MCF 10A (cell line): ENCODE measurements around the gene AIM2. TPM values are rescaled to one million over a fixed set of nuclear protein-coding genes. Genes with fewer than 3 reads are reported as not detected.

Source experiments
- BruUV-seq: library from RNA; stranded (reverse); fragments of 400-500 nt; replicated peaks from 2 replicates; lab custom pipeline; 2021; lab: Mats Ljungman, UMichigan
- CTCF ChIA-PET: fragments of 300-600 bp; sonication (Branson Sonifier 250); formaldehyde crosslinking; extraction: SDS; loops from one replicate; lab custom pipeline; 2021; ENCODE audit warnings: antibody characterized with exemption, inconsistent platforms; lab: Yijun Ruan, JAX
- POLR2A ChIA-PET: fragments of 300-600, 350-650 bp; sonication (Branson Sonifier 250); formaldehyde crosslinking; extraction: SDS; loops from one replicate; lab custom pipeline; 2020; ENCODE audit warnings: antibody characterized with exemption, inconsistent platforms; lab: Yijun Ruan, JAX
- DNase-seq: peaks from one replicate; pipeline ENCODE4 v3.0.0-alpha.2; 2018; ENCODE audit not compliant: unreplicated experiment
- H3K27ac Mint-ChIP-seq: one replicate; pipeline ENCODE4 v1.8.0; 2022; ENCODE audit warnings: mild to moderate bottlenecking, low read depth, mixed read lengths; ENCODE audit not compliant: unreplicated experiment
- H3K27me3 Mint-ChIP-seq: one replicate; pipeline ENCODE4 v1.8.0; 2022; ENCODE audit warnings: mixed read lengths; ENCODE audit not compliant: insufficient read depth, unreplicated experiment
- H3K36me3 Mint-ChIP-seq: one replicate; pipeline ENCODE4 v1.8.0; 2022; ENCODE audit warnings: mild to moderate bottlenecking, moderate library complexity, mixed read lengths; ENCODE audit not compliant: insufficient read depth, unreplicated experiment
- H3K4me1 Mint-ChIP-seq: one replicate; pipeline ENCODE4 v1.8.0; 2022; ENCODE audit warnings: mixed read lengths; ENCODE audit not compliant: insufficient read depth, unreplicated experiment
- H3K4me3 Mint-ChIP-seq: one replicate; pipeline ENCODE4 v1.8.0; 2022; ENCODE audit warnings: mild to moderate bottlenecking, moderate library complexity, mixed read lengths; ENCODE audit not compliant: unreplicated experiment
- H3K9me3 Mint-ChIP-seq: one replicate; pipeline ENCODE4 v1.8.0; 2022; ENCODE audit warnings: mixed read lengths; ENCODE audit not compliant: unreplicated experiment
- intact Hi-C: fragments of 100-400 bp; cut with micrococcal nuclease; formaldehyde crosslinking; loops from 2 replicates; pipeline ENCODE4 v1.14.1; 2022
- total RNA-seq: library from RNA; stranded (reverse); gene quantifications from 2 replicates; pipeline ENCODE4 v1.2.3, GENCODE V29; 2022
- TF ChIP-seq, protein P1 (sequence below): fragments of 200-600 bp; IDR thresholded peaks from one replicate; pipeline ENCODE4 v1.8.0; 2022; ENCODE audit warnings: antibody characterized with exemption, mild to moderate bottlenecking; ENCODE audit not compliant: unreplicated experiment

Gene AIM2
- total RNA-seq, 1 experiment from 2014 or later = not detected

DNA sequence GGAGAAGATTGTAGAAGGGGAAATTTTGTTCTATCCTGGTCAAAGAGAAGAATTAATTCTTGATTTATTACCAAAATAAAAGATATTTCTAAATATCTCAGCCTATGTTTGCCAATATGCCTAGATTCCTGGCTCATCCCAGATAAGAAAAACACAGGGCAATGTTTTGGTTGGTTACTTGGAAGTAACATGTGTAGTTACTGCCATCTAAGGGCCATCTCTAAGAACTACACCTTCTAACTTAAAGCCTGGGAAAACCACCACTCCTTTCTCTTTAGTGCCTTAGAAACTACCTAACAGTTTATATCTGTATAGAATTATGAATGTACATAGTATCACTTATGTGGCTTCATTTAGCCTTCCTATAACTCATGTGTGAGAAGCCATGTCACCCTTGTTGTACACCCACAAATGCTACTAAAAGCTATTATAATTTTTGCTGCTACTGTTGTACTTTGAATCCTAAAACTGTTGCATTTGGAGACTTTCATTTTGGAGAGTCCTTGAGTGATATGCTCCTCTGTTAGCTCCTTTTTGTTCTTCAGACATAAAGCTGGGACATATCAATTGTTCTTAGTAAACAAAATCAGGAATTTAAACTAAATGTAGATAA is 4.5 kb downstream of the AIM2 start:
- no peak overlapping the region for H3K27ac Mint-ChIP-seq
- ChIA-PET POLR2A (interaction anchor here (0.6 to 3.1 kb wide), 7 partner anchors 10 to 928 kb away, joined by 3 to 18 read pairs (median 3); partner anchors contain the start of gene IFI16), CTCF (interaction anchor here (0.5 to 7.0 kb wide), 44 partner anchors 11 to 1381 kb away, joined by 3 to 119 read pairs (median 4); partner anchors contain the start of gene IFI16)
- H3K4me1 Mint-ChIP-seq = no peaks in the 10 kb centered on the region
- intact Hi-C loops = loop anchor here (1.0 to 5.0 kb wide), 8 partner anchors 72 to 1103 kb away; no protein-coding TSS in a partner anchor
- peak; percentile 78 for DNase-seq
- H3K9me3 Mint-ChIP-seq = no peaks in the 10 kb centered on the region
- TF ChIP-seq, protein P1, sequence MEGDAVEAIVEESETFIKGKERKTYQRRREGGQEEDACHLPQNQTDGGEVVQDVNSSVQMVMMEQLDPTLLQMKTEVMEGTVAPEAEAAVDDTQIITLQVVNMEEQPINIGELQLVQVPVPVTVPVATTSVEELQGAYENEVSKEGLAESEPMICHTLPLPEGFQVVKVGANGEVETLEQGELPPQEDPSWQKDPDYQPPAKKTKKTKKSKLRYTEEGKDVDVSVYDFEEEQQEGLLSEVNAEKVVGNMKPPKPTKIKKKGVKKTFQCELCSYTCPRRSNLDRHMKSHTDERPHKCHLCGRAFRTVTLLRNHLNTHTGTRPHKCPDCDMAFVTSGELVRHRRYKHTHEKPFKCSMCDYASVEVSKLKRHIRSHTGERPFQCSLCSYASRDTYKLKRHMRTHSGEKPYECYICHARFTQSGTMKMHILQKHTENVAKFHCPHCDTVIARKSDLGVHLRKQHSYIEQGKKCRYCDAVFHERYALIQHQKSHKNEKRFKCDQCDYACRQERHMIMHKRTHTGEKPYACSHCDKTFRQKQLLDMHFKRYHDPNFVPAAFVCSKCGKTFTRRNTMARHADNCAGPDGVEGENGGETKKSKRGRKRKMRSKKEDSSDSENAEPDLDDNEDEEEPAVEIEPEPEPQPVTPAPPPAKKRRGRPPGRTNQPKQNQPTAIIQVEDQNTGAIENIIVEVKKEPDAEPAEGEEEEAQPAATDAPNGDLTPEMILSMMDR = peak; percentile 91
- H3K27me3 Mint-ChIP-seq = no peaks in the 10 kb centered on the region
- H3K36me3 Mint-ChIP-seq = no peaks in the 10 kb centered on the region
- BruUV-seq = no TSS peak
- no peak overlapping the region for H3K4me3 Mint-ChIP-seq

DNA sequence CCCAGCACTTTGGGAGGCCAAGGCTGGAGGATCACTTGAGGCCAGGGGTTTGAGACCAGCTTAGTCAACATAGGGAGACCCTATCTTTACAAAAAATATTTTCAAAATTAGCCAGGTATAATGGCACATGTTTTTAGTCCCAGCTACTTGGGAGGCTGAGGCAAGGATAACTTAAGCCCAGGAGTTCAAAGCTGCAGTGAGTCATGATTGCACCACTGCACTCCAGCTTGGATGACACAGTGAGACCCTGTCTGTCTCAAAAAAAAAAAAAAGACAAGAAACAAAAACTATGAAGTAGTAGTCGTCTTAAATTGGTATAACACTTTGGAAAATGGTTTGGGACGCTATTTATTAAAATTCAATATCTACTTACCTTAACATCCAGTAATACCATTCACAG is 7.7 kb downstream of the AIM2 start:
- Mint-ChIP-seq H3K9me3 (no peaks in the 10 kb centered on the region), H3K27ac (no peak overlapping the region), H3K4me1 (peaks cover 6% of the 10 kb centered on the region), H3K36me3 (no peaks in the 10 kb centered on the region), H3K4me3 (no peak overlapping the region), H3K27me3 (no peaks in the 10 kb centered on the region)
- intact Hi-C loops = no loop called here
- DNase-seq = peak; percentile 81
- TF ChIP-seq, protein P1 = no peak
- ChIA-PET CTCF (interaction anchor here (0.6 to 7.0 kb wide), 8 partner anchors 10 to 1103 kb away, joined by 3 to 119 read pairs (median 4); no protein-coding TSS in a partner anchor), POLR2A (interaction anchor here (1.0 kb wide), 1 partner anchor 12 kb away, joined by 4 read pairs; no protein-coding TSS in a partner anchor)
- BruUV-seq = no TSS peak

DNA sequence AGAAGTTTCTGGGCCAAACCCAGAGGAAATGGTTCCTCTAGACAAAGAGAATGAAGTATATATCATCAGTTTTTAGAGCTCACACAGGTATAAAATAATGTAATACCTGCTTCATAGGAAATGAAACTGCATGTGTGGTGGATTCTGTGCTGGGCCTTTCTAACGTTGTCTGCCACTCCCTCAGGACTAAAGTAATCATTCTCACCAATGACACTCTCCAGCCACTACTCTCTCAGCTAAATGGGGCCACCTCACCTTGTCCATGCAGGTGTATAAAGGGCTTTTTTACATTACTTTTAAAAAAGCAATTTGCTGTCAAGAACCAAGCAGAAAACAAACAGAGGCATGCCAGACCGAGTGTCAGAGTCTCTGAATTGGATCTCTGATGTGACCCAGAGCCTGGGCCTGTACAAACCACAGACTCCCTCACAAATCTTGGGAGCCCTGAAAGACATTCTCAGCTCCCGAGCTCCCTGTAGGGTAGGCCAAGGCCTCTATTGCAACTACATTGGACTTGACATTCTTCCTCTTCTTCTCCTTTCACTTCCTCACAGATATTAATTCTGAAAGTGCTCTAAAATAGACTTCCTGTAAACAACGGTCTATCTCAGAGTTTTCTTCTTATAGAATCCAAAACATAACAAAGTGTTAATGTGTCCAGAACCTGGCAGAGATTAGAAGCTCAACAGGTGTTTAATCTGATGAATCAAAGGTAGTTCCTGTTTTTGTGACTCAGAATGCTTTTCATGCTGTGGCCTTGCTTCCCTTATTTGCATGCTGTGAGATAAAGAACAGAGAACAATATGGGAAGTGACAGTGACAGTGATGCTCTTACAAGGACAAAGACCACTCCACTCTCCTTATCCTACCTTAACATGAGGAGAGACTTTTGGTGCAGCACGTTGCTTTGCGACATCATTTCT is 8.6 kb downstream of the AIM2 start:
- Mint-ChIP-seq H3K27me3 (no peaks in the 10 kb centered on the region), H3K4me1 (peaks cover 6% of the 10 kb centered on the region), H3K4me3 (no peak overlapping the region), H3K36me3 (no peaks in the 10 kb centered on the region), H3K9me3 (no peaks in the 10 kb centered on the region), H3K27ac (no peak overlapping the region)
- BruUV-seq = no TSS peak
- ChIA-PET CTCF (interaction anchor here (0.6 to 7.0 kb wide), 14 partner anchors 8 to 1102 kb away, joined by 3 to 119 read pairs (median 4); partner anchors contain the start of gene AIM2), POLR2A (interaction anchor here (0.7 to 1.3 kb wide), 4 partner anchors 11 to 266 kb away, joined by 3 to 4 read pairs (median 4); partner anchors contain the start of gene IFI16)
- TF ChIP-seq, protein P1 = no peak
- DNase-seq = no peak
- intact Hi-C loops = no loop called here

DNA sequence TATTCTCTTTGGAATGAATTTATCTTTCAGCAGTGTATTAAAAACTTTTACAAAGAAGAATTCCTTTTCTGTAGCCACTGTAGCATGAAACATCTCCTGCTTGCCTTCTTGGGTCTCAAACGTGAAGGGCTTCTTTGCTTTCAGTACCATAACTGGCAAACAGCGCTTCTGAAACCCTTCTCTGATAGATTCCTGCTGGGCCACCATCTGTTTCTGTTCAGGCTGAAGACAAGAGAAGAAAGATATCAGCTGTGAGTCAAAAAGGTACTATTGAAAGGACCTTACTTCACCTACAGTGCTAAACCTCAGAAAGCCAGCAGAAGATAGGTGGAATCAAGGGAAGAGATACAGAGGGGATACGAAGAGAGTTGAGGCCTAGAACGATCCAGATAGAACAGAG is 10.5 kb downstream of the AIM2 start:
- Mint-ChIP-seq H3K27me3 (no peaks in the 10 kb centered on the region), H3K4me3 (no peak overlapping the region), H3K4me1 (peaks cover 6% of the 10 kb centered on the region), H3K27ac (no peak overlapping the region), H3K9me3 (no peaks in the 10 kb centered on the region), H3K36me3 (no peaks in the 10 kb centered on the region)
- DNase-seq = no peak
- intact Hi-C loops = no loop called here
- TF ChIP-seq, protein P1 = no peak
- CTCF ChIA-PET = no interaction called here
- POLR2A ChIA-PET = no interaction called here
- no TSS peak for BruUV-seq
